HepG2 (cell line): ENCODE measurements around the gene UBQLN1. TPM values are rescaled to one million over a fixed set of nuclear protein-coding genes. Genes with fewer than 3 reads are reported as not detected.

Source experiments
- AGO1 ChIP-seq: fragments of 200-400 bp; formaldehyde crosslinking; IDR thresholded peaks from 2 replicates; pipeline ENCODE4 v1.6.1; 2017; ENCODE audit warnings: mild to moderate bottlenecking, low read depth, low read length, moderate library complexity; ENCODE audit not compliant: poor library complexity, severe bottlenecking
- FUBP1 ChIP-seq: sonication (generic); formaldehyde crosslinking; IDR thresholded peaks from 2 replicates; pipeline ENCODE4 v1.5.1; 2020; ENCODE audit warnings: missing genetic modification reagents, mild to moderate bottlenecking, borderline replicate concordance
- HNF4G ChIP-seq, 2 experiments: sonication (generic) in 1 of 2; formaldehyde crosslinking in 1 of 2; IDR thresholded peaks; 2 replicates each; pipeline versions ENCODE4 v1.4.0 to v1.6.1; 2011 to 2020; ENCODE audit warnings: borderline replicate concordance in 2 of 2, low read depth in 2 of 2, mild to moderate bottlenecking in 2 of 2, low read length in 1 of 2, missing genetic modification reagents in 1 of 2, moderate library complexity in 1 of 2
- NCOA1 ChIP-seq: sonication (generic); formaldehyde crosslinking; IDR thresholded peaks from 2 replicates; pipeline ENCODE4 v1.9.0; 2021; ENCODE audit warnings: missing genetic modification reagents
- NR2F6 ChIP-seq, 2 experiments: IDR thresholded peaks; 2 replicates each; pipeline ENCODE4 v1.6.1; 2016; ENCODE audit warnings: antibody characterized with exemption in 1 of 2, mild to moderate bottlenecking in 1 of 2
- REXO4 ChIP-seq: sonication (generic); formaldehyde crosslinking; IDR thresholded peaks from 2 replicates; pipeline ENCODE4 v1.8.0; 2022; ENCODE audit warnings: missing genetic modification reagents, mild to moderate bottlenecking, borderline replicate concordance
- SPEN ChIP-seq: sonication (generic); formaldehyde crosslinking; IDR thresholded peaks from 2 replicates; pipeline ENCODE4 v1.5.1; 2020; ENCODE audit warnings: low read depth, mild to moderate bottlenecking, missing genetic modification reagents
- THAP11 ChIP-seq: IDR thresholded peaks from 2 replicates; pipeline ENCODE4 v1.6.1; 2016; ENCODE audit warnings: missing biosample characterization, missing genetic modification reagents
- ZNF33A ChIP-seq: sonication (generic); formaldehyde crosslinking; IDR thresholded peaks from 2 replicates; pipeline ENCODE4 v1.5.1; 2020; ENCODE audit warnings: missing genetic modification reagents, mild to moderate bottlenecking, moderate library complexity, borderline replicate concordance
- ZNF407 ChIP-seq: sonication (generic); formaldehyde crosslinking; IDR thresholded peaks from one replicate; pipeline ENCODE4 v1.5.1; 2020; ENCODE audit warnings: mild to moderate bottlenecking, missing genetic modification reagents; ENCODE audit errors: not compliant biosample characterization
- ZNF496 ChIP-seq: sonication (generic); formaldehyde crosslinking; IDR thresholded peaks from 2 replicates; pipeline ENCODE4 v1.8.1; 2023; ENCODE audit warnings: mild to moderate bottlenecking, moderate library complexity, missing genetic modification reagents; ENCODE audit not compliant: insufficient replicate concordance
- ZNF547 ChIP-seq: sonication (generic); formaldehyde crosslinking; IDR thresholded peaks from 2 replicates; pipeline ENCODE4 v1.5.1; 2020; ENCODE audit warnings: mild to moderate bottlenecking, missing genetic modification reagents
- ZNF709 ChIP-seq: sonication (generic); formaldehyde crosslinking; IDR thresholded peaks from 2 replicates; pipeline ENCODE4 v1.5.0; 2020; ENCODE audit warnings: mild to moderate bottlenecking, missing genetic modification reagents
- polyA plus RNA-seq, 8 experiments: library from polyadenylated mRNA; depleted of rRNA in 3 of 8; stranded (reverse) in 7 of 8; unstranded in 1 of 8; fragments of >200 nt; fragmentation: Illumina TruSeq in 4 of 8; extraction: Trizol in 4 of 8; gene quantifications; 2 replicates each; pipeline versions ENCODE4 v1.2.1 to v1.2.3, GENCODE V29; 2011 to 2016; ENCODE audit warnings: low read depth in 4 of 8, missing spikeins in 1 of 8, mixed read lengths in 1 of 8; ENCODE audit not compliant: insufficient read depth in 1 of 8
- total RNA-seq, 5 experiments: library from RNA; depleted of rRNA; stranded (reverse); fragments of >200 nt; fragmentation: Illumina TruSeq; extraction: Trizol; gene quantifications; 2 replicates each; pipeline ENCODE4 v1.2.3, GENCODE V29; 2016; ENCODE audit warnings: low read depth in 1 of 5
- TF ChIP-seq, protein P1 (sequence below): IDR thresholded peaks from 2 replicates; pipeline ENCODE4 v1.6.1; 2016; ENCODE audit warnings: mild to moderate bottlenecking

UBQLN1 gene
- total and polyA plus RNA-seq, 2 of the 13 experiments (the other 11 are each of a cell fraction or from before 2014, with no cell fraction given) = 78.1 to 83.8 TPM

DNA sequence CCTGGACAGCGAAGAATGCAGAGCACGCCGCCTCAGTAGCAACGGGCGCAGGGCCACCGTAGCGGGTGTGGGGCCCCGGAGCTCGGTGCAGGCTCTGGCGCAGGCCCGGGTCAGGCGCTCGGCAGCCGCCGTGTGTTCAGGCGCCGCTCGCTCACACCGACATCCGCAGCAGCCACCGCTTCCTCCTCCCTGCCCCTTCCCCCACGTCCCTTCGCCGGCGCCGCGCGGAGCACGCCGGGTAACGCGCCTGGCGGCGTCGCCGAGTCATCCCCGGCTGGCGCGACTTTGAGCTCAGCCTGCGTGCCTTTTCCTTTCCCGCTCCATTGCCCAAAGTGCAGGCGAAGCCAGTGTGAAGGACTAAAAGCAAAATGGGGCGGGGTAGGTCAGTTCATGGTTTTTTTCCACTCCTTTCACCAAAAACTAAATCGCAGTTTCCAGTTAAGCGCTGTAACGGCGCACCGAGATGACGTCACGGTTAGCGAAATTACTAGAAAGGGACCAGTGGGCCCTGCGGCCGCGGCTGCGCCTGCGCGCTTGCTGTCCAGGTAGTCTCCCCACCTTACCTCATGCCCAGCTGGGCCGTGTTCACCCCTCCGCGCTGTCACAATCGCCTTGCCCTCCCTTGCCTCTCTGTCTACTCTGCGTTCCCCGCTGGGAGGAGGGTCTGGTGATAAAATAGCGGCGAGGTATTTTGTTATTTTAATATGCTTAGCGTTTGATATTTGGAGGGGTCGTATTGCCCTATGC, at the start of gene UBQLN1 (continued):
- TF ChIP-seq ZNF407 (CRISPR knock-in tag) = peak; percentile 52
- peak; percentile 88 for TF ChIP-seq SPEN
- TF ChIP-seq ZNF496 = no peak
- TF ChIP-seq FUBP1 (CRISPR knock-in tag) = no peak
- peak; percentile 55; the same call in 1 of the 2 replicates for TF ChIP-seq ZNF709 (CRISPR knock-in tag)
- no peak for TF ChIP-seq HNF4G (IDR thresholded peaks at IDR 0.05; ENCODE audit: borderline replicate concordance, low read depth, low read length)
- TF ChIP-seq HNF4G (CRISPR knock-in tag; IDR thresholded peaks at IDR 0.05; ENCODE audit: borderline replicate concordance, low read depth) = no peak
- peak; percentile 89 for TF ChIP-seq THAP11 (CRISPR knock-in tag)
- TF ChIP-seq NR2F6 (IDR thresholded peaks at IDR 0.05) = no peak
- no peak for TF ChIP-seq NR2F6 (CRISPR knock-in tag; IDR thresholded peaks at IDR 0.05)
- no peak for TF ChIP-seq ZNF33A (CRISPR knock-in tag)
- TF ChIP-seq AGO1 = no peak
- TF ChIP-seq NCOA1 (CRISPR knock-in tag) = no peak
- TF ChIP-seq ZNF547 (CRISPR knock-in tag) = peak; percentile 79; the same call in 1 of the 2 replicates
- TF ChIP-seq REXO4 (CRISPR knock-in tag) = no peak
- TF ChIP-seq, protein P1, sequence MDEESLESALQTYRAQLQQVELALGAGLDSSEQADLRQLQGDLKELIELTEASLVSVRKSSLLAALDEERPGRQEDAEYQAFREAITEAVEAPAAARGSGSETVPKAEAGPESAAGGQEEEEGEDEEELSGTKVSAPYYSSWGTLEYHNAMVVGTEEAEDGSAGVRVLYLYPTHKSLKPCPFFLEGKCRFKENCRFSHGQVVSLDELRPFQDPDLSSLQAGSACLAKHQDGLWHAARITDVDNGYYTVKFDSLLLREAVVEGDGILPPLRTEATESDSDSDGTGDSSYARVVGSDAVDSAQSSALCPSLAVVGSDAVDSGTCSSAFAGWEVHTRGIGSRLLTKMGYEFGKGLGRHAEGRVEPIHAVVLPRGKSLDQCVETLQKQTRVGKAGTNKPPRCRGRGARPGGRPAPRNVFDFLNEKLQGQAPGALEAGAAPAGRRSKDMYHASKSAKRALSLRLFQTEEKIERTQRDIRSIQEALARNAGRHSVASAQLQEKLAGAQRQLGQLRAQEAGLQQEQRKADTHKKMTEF = peak; percentile 85; the same call in 1 of the 2 replicates
